ENCODE measurements around the gene PDZRN3. TPM values are rescaled to one million over a fixed set of nuclear protein-coding genes. Genes with fewer than 3 reads are reported as not detected.

Gene PDZRN3
- total and polyA plus RNA-seq, 2 donors from 2014 or later = 9.5 to 13.2 TPM

DNA sequence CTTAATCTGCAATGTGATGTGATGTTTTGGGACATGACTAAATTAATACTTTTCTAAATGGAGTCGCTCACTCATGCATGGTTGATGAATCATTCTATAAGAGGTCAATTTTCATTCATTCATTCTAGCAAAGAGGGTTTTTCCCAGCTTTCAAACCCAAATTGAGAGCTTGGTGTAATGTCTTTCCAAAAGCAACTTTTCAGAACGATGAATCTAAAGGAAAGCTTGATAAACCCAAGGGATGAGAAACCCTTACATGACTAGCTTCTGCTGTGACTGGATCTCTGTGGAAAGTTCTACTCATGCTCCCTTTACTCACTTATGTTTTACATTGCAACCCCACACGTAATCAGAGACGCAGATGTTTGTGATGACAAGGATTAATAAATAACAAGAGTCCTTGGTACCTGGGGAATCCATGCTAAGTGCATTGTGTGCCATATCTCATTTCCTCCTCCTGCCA lies 47.7 kb downstream of the PDZRN3 start:
- Histone ChIP-seq H3K4me3 (ENCODE audit: low read length in 3 of 3) (no peak overlapping the region), H3K27me3 (ENCODE audit: control insufficient read depth, insufficient read depth, low read length) (no peaks in the 10 kb centered on the region), H3K36me3 (ENCODE audit: control insufficient read depth in 2 of 3, insufficient read depth in 3 of 3, low read length in 3 of 3) (no peaks in the 10 kb centered on the region), H3K9me3 (ENCODE audit: control insufficient read depth in 2 of 3, insufficient read depth in 1 of 3, low read length in 3 of 3) (no peaks in the 10 kb centered on the region), H3K9ac (ENCODE audit: low read length in 3 of 3) (no peak overlapping the region), H3K4me1 (ENCODE audit: control insufficient read depth in 2 of 3, insufficient read depth in 2 of 3, low read depth in 1 of 3, low read length in 3 of 3) (peaks cover 0 to 8% (median 3%) of the 10 kb centered on the region in 3 donors), H3K27ac (ENCODE audit: low read depth in 2 of 2, low read length in 2 of 2) (no peak overlapping the region)
- DNase-seq = no peak
- no peak for FAIRE-seq
- TF ChIP-seq, protein P1, sequence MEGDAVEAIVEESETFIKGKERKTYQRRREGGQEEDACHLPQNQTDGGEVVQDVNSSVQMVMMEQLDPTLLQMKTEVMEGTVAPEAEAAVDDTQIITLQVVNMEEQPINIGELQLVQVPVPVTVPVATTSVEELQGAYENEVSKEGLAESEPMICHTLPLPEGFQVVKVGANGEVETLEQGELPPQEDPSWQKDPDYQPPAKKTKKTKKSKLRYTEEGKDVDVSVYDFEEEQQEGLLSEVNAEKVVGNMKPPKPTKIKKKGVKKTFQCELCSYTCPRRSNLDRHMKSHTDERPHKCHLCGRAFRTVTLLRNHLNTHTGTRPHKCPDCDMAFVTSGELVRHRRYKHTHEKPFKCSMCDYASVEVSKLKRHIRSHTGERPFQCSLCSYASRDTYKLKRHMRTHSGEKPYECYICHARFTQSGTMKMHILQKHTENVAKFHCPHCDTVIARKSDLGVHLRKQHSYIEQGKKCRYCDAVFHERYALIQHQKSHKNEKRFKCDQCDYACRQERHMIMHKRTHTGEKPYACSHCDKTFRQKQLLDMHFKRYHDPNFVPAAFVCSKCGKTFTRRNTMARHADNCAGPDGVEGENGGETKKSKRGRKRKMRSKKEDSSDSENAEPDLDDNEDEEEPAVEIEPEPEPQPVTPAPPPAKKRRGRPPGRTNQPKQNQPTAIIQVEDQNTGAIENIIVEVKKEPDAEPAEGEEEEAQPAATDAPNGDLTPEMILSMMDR (IDR thresholded peaks at IDR 0.05; ENCODE audit: borderline replicate concordance, extremely low read depth, insufficient read depth) = no peak
- intact Hi-C loops (cut with DNase I) = no loop called here

- no peaks in the 10 kb centered on the region for H3K36me3 ChIP-seq (ENCODE audit: control insufficient read depth in 2 of 3, insufficient read depth in 3 of 3, low read length in 3 of 3)
- TF ChIP-seq, protein P1 (IDR thresholded peaks at IDR 0.05; ENCODE audit: borderline replicate concordance, extremely low read depth, insufficient read depth) = no peak
- no peak overlapping the region for H3K9ac ChIP-seq (ENCODE audit: low read length in 3 of 3)
- intact Hi-C loops (cut with DNase I) = no loop called here
- FAIRE-seq (no peak), DNase-seq (no peak)
- no peaks in the 10 kb centered on the region for H3K9me3 ChIP-seq (ENCODE audit: control insufficient read depth in 2 of 3, insufficient read depth in 1 of 3, low read length in 3 of 3)
- H3K27me3 ChIP-seq (ENCODE audit: control insufficient read depth, insufficient read depth, low read length) = no peaks in the 10 kb centered on the region
- peaks cover 0 to 10% (median 8%) of the 10 kb centered on the region in 3 donors for H3K4me1 ChIP-seq (ENCODE audit: control insufficient read depth in 2 of 3, insufficient read depth in 2 of 3, low read depth in 1 of 3, low read length in 3 of 3)
- no peak overlapping the region for H3K27ac ChIP-seq (ENCODE audit: low read depth in 2 of 2, low read length in 2 of 2)
- H3K4me3 ChIP-seq (ENCODE audit: low read length in 3 of 3) = no peak overlapping the region
These were observed 48.8 kb downstream of the PDZRN3 start for GRCh38 chr3:73575953-73576352.

GRCh38 chr3:73575519-73575918 lies 49.2 kb downstream of the PDZRN3 start:
- TF ChIP-seq, protein P1 (IDR thresholded peaks at IDR 0.05; ENCODE audit: borderline replicate concordance, extremely low read depth, insufficient read depth) = no peak
- no peak overlapping the region for H3K9ac ChIP-seq (ENCODE audit: low read length in 3 of 3)
- no peaks in the 10 kb centered on the region for H3K9me3 ChIP-seq (ENCODE audit: control insufficient read depth in 2 of 3, insufficient read depth in 1 of 3, low read length in 3 of 3)
- no peaks in the 10 kb centered on the region for H3K36me3 ChIP-seq (ENCODE audit: control insufficient read depth in 2 of 3, insufficient read depth in 3 of 3, low read length in 3 of 3)
- intact Hi-C loops (cut with DNase I) = no loop called here
- no peak overlapping the region for H3K4me3 ChIP-seq (ENCODE audit: low read length in 3 of 3)
- no peak for DNase-seq
- no peak overlapping the region for H3K27ac ChIP-seq (ENCODE audit: low read depth in 2 of 2, low read length in 2 of 2)
- H3K4me1 ChIP-seq (ENCODE audit: control insufficient read depth in 2 of 3, insufficient read depth in 2 of 3, low read depth in 1 of 3, low read length in 3 of 3) = peaks cover 0 to 10% (median 8%) of the 10 kb centered on the region in 3 donors
- H3K27me3 ChIP-seq (ENCODE audit: control insufficient read depth, insufficient read depth, low read length) = no peaks in the 10 kb centered on the region
- no peak for FAIRE-seq

DNA sequence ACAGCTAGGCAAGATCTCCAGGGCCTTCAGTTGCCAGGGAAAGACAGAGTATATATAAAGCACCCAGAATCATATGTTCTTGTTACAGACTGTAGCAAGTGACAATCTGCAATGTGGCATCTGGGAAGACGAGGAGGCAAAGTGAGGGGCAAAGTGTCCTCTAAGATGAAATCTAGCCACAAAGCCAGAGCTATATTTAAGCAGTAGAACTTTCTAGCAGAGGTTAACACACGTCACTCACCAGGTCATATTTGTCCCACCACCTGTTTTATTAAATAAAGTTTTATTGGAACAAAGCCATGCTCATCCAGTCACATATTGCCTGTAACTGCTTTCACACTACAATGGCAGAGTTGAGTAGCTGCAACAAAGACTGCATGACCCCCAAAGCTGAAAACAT lies 51.5 kb downstream of the PDZRN3 start:
- Histone ChIP-seq H3K4me3 (ENCODE audit: low read length in 3 of 3) (no peak overlapping the region), H3K36me3 (ENCODE audit: control insufficient read depth in 2 of 3, insufficient read depth in 3 of 3, low read length in 3 of 3) (no peaks in the 10 kb centered on the region), H3K27ac (ENCODE audit: low read depth in 2 of 2, low read length in 2 of 2) (no peak overlapping the region), H3K9me3 (ENCODE audit: control insufficient read depth in 2 of 3, insufficient read depth in 1 of 3, low read length in 3 of 3) (no peaks in the 10 kb centered on the region), H3K4me1 (ENCODE audit: control insufficient read depth in 2 of 3, insufficient read depth in 2 of 3, low read depth in 1 of 3, low read length in 3 of 3) (peaks cover 0 to 11% (median 8%) of the 10 kb centered on the region in 3 donors), H3K9ac (ENCODE audit: low read length in 3 of 3) (no peak overlapping the region), H3K27me3 (ENCODE audit: control insufficient read depth, insufficient read depth, low read length) (no peaks in the 10 kb centered on the region)
- FAIRE-seq (no peak), DNase-seq (no peak)
- TF ChIP-seq, protein P1 (IDR thresholded peaks at IDR 0.05; ENCODE audit: borderline replicate concordance, extremely low read depth, insufficient read depth) = no peak
- intact Hi-C loops (cut with DNase I) = no loop called here
